ENCODE data around the gene ATP6V0B.

The ATP6V0B gene

GRCh38 chr1:43974443-43975248 lies at the start of gene ATP6V0B:
Gene ATP6V0B, plus strand, starts transcription at chr1:43974960. Its CDS starts 81 bp downstream, at chr1:43975041.
- DNase-seq = peak; percentile 82 to 99 (median 95)

GRCh38 chr1:43925846-43926245 lies 48.9 kb upstream of the ATP6V0B start:
- DNase-seq = no peak

GRCh38 chr1:43930168-43930948 lies 44.4 kb upstream of the ATP6V0B start:
- no peak for DNase-seq

- no peak for DNase-seq
These were observed 43.8 kb upstream of the ATP6V0B start for GRCh38 chr1:43930949-43931275.

- no peak for DNase-seq
These were observed 42.8 kb upstream of the ATP6V0B start for GRCh38 chr1:43931711-43932660.

GRCh38 chr1:43932786-43933385 lies 41.9 kb upstream of the ATP6V0B start:
- no peak for DNase-seq

GRCh38 chr1:43933386-43934100 lies 41.2 kb upstream of the ATP6V0B start, which contains the start of gene ARTN:
Gene ARTN, plus strand, starts transcription at chr1:43933801. Its CDS starts 1,856 bp downstream, at chr1:43935657.
- DNase-seq = no peak

- peak in 30 of 51 donors; percentile 11 to 74 (median 44) for DNase-seq
These were observed 40.4 kb upstream of the ATP6V0B start for GRCh38 chr1:43934101-43934985.

GRCh38 chr1:43934986-43935324 lies 39.8 kb upstream of the ATP6V0B start:
- no peak for DNase-seq

GRCh38 chr1:43935711-43936427 lies 38.9 kb upstream of the ATP6V0B start:
- DNase-seq = peak in 3 of 51 donors; percentile 19 to 50 (median 41)

- DNase-seq = peak in 14 of 51 donors; percentile 18 to 70 (median 32)
These were observed 38.2 kb upstream of the ATP6V0B start for GRCh38 chr1:43936431-43937151.

GRCh38 chr1:43937179-43937865 lies 37.4 kb upstream of the ATP6V0B start:
- DNase-seq = no peak

- DNase-seq = no peak
These were observed 36.4 kb upstream of the ATP6V0B start for GRCh38 chr1:43938383-43938782.

- peak in 13 of 51 donors; percentile 5 to 66 (median 36) for DNase-seq
These were observed 35.7 kb upstream of the ATP6V0B start for GRCh38 chr1:43938892-43939587.

- no peak for DNase-seq
These were observed 32.3 kb upstream of the ATP6V0B start for GRCh38 chr1:43942411-43942810.

GRCh38 chr1:43944860-43945259 lies 29.9 kb upstream of the ATP6V0B start:
- no peak for DNase-seq

All from hypothalamus (tissue), 51 donors.